Body of pancreas (tissue), 4 donors: ENCODE data around the gene MYL6.

ENCODE experiments used
- CTCF ChIP-seq, 7 experiments: fragments of 450-650 bp in 4 of 7; fragments of 200-600 bp in 3 of 7; sonication (generic) in 3 of 7; IDR thresholded peaks; one replicate each; pipeline ENCODE4 v1.5.1; 2016 to 2019; ENCODE audit warnings: antibody characterized with exemption in 7 of 7
- POLR2A ChIP-seq, 3 donors: fragments of 450-650 bp; IDR thresholded peaks; one replicate each; pipeline ENCODE4 v1.6.1; 2016; ENCODE audit warnings: antibody characterized with exemption in 3 of 3, mild to moderate bottlenecking in 2 of 3

- TF ChIP-seq CTCF (IDR thresholded peaks at IDR 0.05) (no peak), POLR2A (IDR thresholded peaks at IDR 0.05) (no peak)
Observed at GRCh38 chr12:56114084-56114483, 44.1 kb upstream of the MYL6 start.
